OCI-LY7 (cell line): ENCODE results near the gene GRIPAP1. TPM values are rescaled to one million over a fixed set of nuclear protein-coding genes. Genes with fewer than 3 reads are reported as not detected.
"Not testable (repeated sequence)": the region's sequence is repeated elsewhere in the genome, so short reads cannot be mapped to it uniquely, and the experiment has no call there.

Experiments
- BruUV-seq: library from RNA; stranded (reverse); fragments of 400-500 nt; replicated peaks from 2 replicates; lab custom pipeline; 2021; lab: Mats Ljungman, UMichigan
- CTCF ChIA-PET: fragments of 300-600 bp; sonication (Branson Sonifier 250); formaldehyde crosslinking; loops from one replicate; lab custom pipeline; 2022; ENCODE audit warnings: antibody characterized with exemption; ENCODE audit not compliant: unreplicated experiment; lab: Charles Lee
- POLR2A ChIA-PET: fragments of 300-600 bp; sonication (Branson Sonifier 250); formaldehyde crosslinking; loops from one replicate; lab custom pipeline; 2022; ENCODE audit warnings: antibody characterized with exemption; lab: Charles Lee
- DNase-seq: peaks from one replicate; pipeline ENCODE4 v3.0.0-alpha.2; 2015; ENCODE audit warnings: low spot score
- H2AFZ ChIP-seq: fragments of 200-600 bp; sonication (generic), shearing (Covaris generic); 2 replicates; pipeline ENCODE4 v1.6.1; 2014; ENCODE audit warnings: mild to moderate bottlenecking, antibody characterized with exemption, low read length, moderate library complexity
- H3K27ac ChIP-seq: fragments of 200-600 bp; sonication (generic); 2 replicates; pipeline ENCODE4 v1.5.1; 2014; ENCODE audit warnings: mixed run types, low read depth, mild to moderate bottlenecking, moderate library complexity, low read length, inconsistent platforms; ENCODE audit not compliant: poor library complexity, severe bottlenecking
- H3K36me3 ChIP-seq: fragments of 200-600 bp; sonication (generic); 2 replicates; pipeline ENCODE4 v1.6.1; 2014; ENCODE audit warnings: mild to moderate bottlenecking, antibody characterized with exemption, low read length, moderate library complexity, mixed read lengths; ENCODE audit not compliant: insufficient read depth
- H3K4me1 ChIP-seq: fragments of 200-600 bp; sonication (generic); 2 replicates; pipeline ENCODE4 v1.5.1; 2014; ENCODE audit warnings: mild to moderate bottlenecking, low read length; ENCODE audit not compliant: insufficient read depth, poor library complexity, severe bottlenecking
- H3K4me2 ChIP-seq: fragments of 200-600 bp; sonication (generic); 2 replicates; pipeline ENCODE4 v1.6.1; 2014; ENCODE audit warnings: mild to moderate bottlenecking, low read length
- H3K4me3 ChIP-seq: fragments of 200-600 bp; sonication (generic); 2 replicates; pipeline ENCODE4 v1.5.1; 2014; ENCODE audit warnings: mild to moderate bottlenecking, low read depth, low read length; ENCODE audit not compliant: poor library complexity, severe bottlenecking
- H3K79me2 ChIP-seq: fragments of 200-600 bp; sonication (generic); 2 replicates; pipeline ENCODE4 v1.6.1; 2016; ENCODE audit warnings: low read depth, mild to moderate bottlenecking, low read length, moderate library complexity, mixed read lengths; ENCODE audit not compliant: insufficient read depth
- H3K9me2 ChIP-seq: fragments of 200-600 bp; sonication (generic); 2 replicates; pipeline ENCODE4 v1.6.1; 2016; ENCODE audit warnings: mild to moderate bottlenecking, low read length, mixed read lengths; ENCODE audit not compliant: insufficient read depth
- H3K9me3 ChIP-seq: fragments of 200-600 bp; sonication (generic); 2 replicates; pipeline ENCODE4 v1.6.1; 2014; ENCODE audit warnings: mild to moderate bottlenecking, mixed run types, low read length, mixed read lengths
- H4K20me1 ChIP-seq: fragments of 200-600 bp; sonication (generic); 2 replicates; pipeline ENCODE4 v1.6.1; 2014; ENCODE audit warnings: mild to moderate bottlenecking, antibody characterized with exemption, low read length, moderate library complexity, mixed read lengths; ENCODE audit not compliant: insufficient read depth
- EZH2phosphoT487 ChIP-seq: fragments of 200-600 bp; sonication (generic); IDR thresholded peaks from 2 replicates; pipeline ENCODE4 v1.6.1; 2018; ENCODE audit warnings: low read depth, borderline replicate concordance, mild to moderate bottlenecking, mixed run types, antibody characterized with exemption, low read length, moderate library complexity, mixed read lengths
- intact Hi-C: fragments of 100-400 bp; cut with micrococcal nuclease; formaldehyde crosslinking; loops from one replicate; pipeline ENCODE4 v1.10.0; 2022; ENCODE audit not compliant: unreplicated experiment
- total RNA-seq, 2 experiments: library from RNA; depleted of rRNA in 1 of 2; stranded (reverse); fragments of >200 nt in 1 of 2; shearing (Covaris generic) in 1 of 2; gene quantifications; 2 replicates each; pipeline ENCODE4 v1.2.3, GENCODE V29; 2014 to 2022
- TF ChIP-seq, protein P1 (sequence below): fragments of 200-600 bp; sonication (generic); conservative IDR thresholded peaks from 2 replicates; pipeline ENCODE4 v1.5.1; 2014; ENCODE audit warnings: mild to moderate bottlenecking, antibody characterized with exemption, low read length, moderate library complexity, mixed read lengths

Gene GRIPAP1
- total RNA-seq, 2 experiments from 2014 or later = 27.5 to 95.9 TPM

DNA sequence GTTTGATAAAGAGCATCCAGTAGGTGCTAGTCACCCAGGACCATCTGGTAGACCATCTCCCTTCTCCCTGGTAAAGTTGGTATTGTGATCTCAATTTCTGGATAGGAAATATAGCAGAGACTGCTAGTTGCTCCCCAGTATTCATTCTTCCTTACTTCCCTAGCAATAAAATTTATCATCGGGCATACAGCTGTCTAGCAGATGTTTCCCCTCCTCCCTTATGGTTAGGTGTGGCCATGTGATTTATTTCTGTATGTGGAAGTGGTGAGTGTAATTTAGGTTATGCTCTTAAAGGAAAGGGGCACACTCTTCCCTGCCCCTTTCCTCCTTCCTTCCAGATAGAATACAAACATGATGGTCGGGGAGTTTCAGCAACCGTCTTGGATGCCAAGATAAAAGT lies 18.2 kb downstream of the GRIPAP1 start:
- no peaks in the 10 kb centered on the region for H3K79me2 ChIP-seq
- POLR2A ChIA-PET = no interaction called here
- no peak overlapping the region for H2AFZ ChIP-seq
- no peaks in the 10 kb centered on the region for H3K4me1 ChIP-seq
- no TSS peak for BruUV-seq
- DNase-seq = no peak
- H3K27ac ChIP-seq = no peak overlapping the region
- TF ChIP-seq, protein P1, sequence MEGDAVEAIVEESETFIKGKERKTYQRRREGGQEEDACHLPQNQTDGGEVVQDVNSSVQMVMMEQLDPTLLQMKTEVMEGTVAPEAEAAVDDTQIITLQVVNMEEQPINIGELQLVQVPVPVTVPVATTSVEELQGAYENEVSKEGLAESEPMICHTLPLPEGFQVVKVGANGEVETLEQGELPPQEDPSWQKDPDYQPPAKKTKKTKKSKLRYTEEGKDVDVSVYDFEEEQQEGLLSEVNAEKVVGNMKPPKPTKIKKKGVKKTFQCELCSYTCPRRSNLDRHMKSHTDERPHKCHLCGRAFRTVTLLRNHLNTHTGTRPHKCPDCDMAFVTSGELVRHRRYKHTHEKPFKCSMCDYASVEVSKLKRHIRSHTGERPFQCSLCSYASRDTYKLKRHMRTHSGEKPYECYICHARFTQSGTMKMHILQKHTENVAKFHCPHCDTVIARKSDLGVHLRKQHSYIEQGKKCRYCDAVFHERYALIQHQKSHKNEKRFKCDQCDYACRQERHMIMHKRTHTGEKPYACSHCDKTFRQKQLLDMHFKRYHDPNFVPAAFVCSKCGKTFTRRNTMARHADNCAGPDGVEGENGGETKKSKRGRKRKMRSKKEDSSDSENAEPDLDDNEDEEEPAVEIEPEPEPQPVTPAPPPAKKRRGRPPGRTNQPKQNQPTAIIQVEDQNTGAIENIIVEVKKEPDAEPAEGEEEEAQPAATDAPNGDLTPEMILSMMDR = no peak
- TF ChIP-seq EZH2phosphoT487 = no peak
- CTCF ChIA-PET = no interaction called here
- no peak overlapping the region for H3K4me2 ChIP-seq
- no peaks in the 10 kb centered on the region for H4K20me1 ChIP-seq
- intact Hi-C loops = no loop called here
- no peaks in the 10 kb centered on the region for H3K9me3 ChIP-seq
- no peak overlapping the region for H3K4me3 ChIP-seq
- H3K9me2 ChIP-seq = no peaks in the 10 kb centered on the region
- H3K36me3 ChIP-seq = peaks cover 62% of the 10 kb centered on the region

DNA sequence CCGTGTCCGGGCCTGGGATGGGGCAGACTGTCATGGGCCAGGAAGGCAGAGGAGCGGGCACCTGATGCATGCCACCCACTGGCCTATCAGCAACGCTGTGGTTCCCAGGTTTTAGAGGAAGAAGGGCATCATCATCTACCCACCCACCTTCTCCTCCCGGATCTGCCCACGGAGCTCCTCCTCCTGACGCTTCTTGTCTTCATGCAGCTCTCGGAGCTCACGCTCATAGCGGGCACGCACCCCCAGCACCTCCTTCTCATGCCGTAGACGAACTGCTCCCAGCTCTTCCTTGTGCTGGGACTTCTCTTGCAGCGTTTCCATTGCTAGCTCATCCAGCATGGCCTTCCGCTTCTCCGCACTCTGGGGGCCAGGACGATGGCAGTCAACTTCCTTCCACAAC lies 19.0 kb downstream of the GRIPAP1 start:
- Histone ChIP-seq H3K27ac (no peak overlapping the region), H3K9me2 (no peaks in the 10 kb centered on the region), H3K9me3 (no peaks in the 10 kb centered on the region), H3K4me1 (no peaks in the 10 kb centered on the region), H3K79me2 (no peaks in the 10 kb centered on the region), H3K4me3 (no peak overlapping the region), H2AFZ (no peak overlapping the region), H4K20me1 (no peaks in the 10 kb centered on the region), H3K4me2 (no peak overlapping the region), H3K36me3 (peaks cover 58% of the 10 kb centered on the region)
- no TSS peak for BruUV-seq
- DNase-seq = no peak
- no peak for TF ChIP-seq EZH2phosphoT487
- TF ChIP-seq, protein P1 = no peak
- ChIA-PET CTCF (no interaction called here), POLR2A (no interaction called here)
- intact Hi-C loops = no loop called here

DNA sequence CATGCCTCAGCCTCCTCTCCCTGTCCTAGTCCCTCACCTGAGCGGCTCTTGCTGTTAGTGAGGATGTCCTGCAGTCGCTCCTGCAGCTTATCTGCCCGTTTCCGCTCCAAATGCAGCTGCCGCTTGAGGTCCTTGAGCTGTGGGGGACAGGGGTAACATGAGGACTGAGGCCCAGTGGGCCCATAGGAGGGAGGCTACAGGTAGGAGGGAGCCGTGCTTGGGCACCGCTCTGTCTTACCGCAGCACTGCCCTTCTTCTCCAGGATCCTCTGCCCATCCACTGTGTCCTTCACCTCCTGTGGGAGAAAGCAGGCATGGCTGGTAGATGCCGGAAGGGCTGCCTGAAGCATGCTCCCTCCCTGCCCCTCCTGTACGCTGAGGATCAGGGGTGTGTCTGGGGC lies 20.9 kb downstream of the GRIPAP1 start:
- Histone ChIP-seq H3K79me2 (no peaks in the 10 kb centered on the region), H3K9me3 (no peaks in the 10 kb centered on the region), H3K4me2 (no peak overlapping the region), H3K4me3 (no peak overlapping the region), H3K9me2 (no peaks in the 10 kb centered on the region), H3K4me1 (no peaks in the 10 kb centered on the region), H2AFZ (no peak overlapping the region), H3K36me3 (peaks cover 64% of the 10 kb centered on the region), H4K20me1 (no peaks in the 10 kb centered on the region), H3K27ac (no peak overlapping the region)
- ChIA-PET CTCF (no interaction called here), POLR2A (no interaction called here)
- intact Hi-C loops = no loop called here
- DNase-seq = no peak
- BruUV-seq = no TSS peak
- TF ChIP-seq EZH2phosphoT487 = no peak
- TF ChIP-seq, protein P1 = no peak

DNA sequence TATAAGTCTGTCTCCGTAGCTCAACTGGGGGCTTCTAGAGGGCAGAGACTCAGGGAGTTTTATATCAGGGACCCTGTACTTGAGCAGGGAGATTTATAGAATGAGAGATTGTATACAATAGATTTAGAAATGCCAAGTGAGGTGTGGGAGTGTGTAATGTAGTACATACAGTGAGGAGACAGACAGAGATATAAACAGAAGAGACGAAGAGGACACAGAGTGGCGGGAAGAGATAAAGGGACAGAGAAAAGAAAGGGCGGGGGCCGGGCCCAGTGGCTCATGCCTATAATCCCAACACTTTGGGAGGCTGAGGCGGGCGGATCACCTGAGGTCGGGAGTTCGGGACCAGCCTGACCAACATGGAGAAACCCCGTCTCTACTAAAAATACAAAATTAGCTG lies 21.7 kb downstream of the GRIPAP1 start:
- H3K79me2 ChIP-seq, intact Hi-C loops, H3K27ac ChIP-seq, BruUV-seq, H2AFZ ChIP-seq, POLR2A ChIA-PET, CTCF ChIA-PET, H3K9me2 ChIP-seq, H3K4me1 ChIP-seq, DNase-seq, H3K4me3 ChIP-seq, H3K9me3 ChIP-seq, H4K20me1 ChIP-seq, H3K4me2 ChIP-seq: not testable (repeated sequence)
- peaks cover 64% of the 10 kb centered on the region for H3K36me3 ChIP-seq
